A673 (cell line): ENCODE results near the gene KPNA1. TPM values are rescaled to one million over a fixed set of nuclear protein-coding genes. Genes with fewer than 3 reads are reported as not detected.

Experiments used
- BruUV-seq: library from RNA; stranded (reverse); fragments of 400-500 nt; replicated peaks from 2 replicates; lab custom pipeline; 2021; lab: Mats Ljungman, UMichigan
- CTCF ChIA-PET: fragments of 300-600 bp; sonication (Branson Sonifier 250); formaldehyde crosslinking; loops from one replicate; lab custom pipeline; 2022; ENCODE audit warnings: antibody characterized with exemption; lab: Charles Lee
- POLR2A ChIA-PET: fragments of 300-600 bp; sonication (Branson Sonifier 250); formaldehyde crosslinking; loops from one replicate; lab custom pipeline; 2022; ENCODE audit warnings: antibody characterized with exemption; ENCODE audit not compliant: low non-redundant PET; lab: Charles Lee
- DNase-seq: peaks from one replicate; pipeline ENCODE4 v3.0.0-alpha.2; 2015; ENCODE audit warnings: low spot score
- H3K27ac ChIP-seq: fragments of 200-600 bp; sonication (generic); 2 replicates; pipeline ENCODE4 v1.5.1; 2016; ENCODE audit warnings: mixed run types, low read depth, mild to moderate bottlenecking, mixed read lengths, antibody characterized with exemption, low read length; ENCODE audit not compliant: poor library complexity, severe bottlenecking
- H3K27me3 ChIP-seq: fragments of 200-600 bp; sonication (generic); replicated peaks from 2 replicates; pipeline ENCODE4 v1.6.1; 2017; ENCODE audit warnings: mixed run types, low read depth, mild to moderate bottlenecking, mixed read lengths, antibody characterized with exemption, low read length; ENCODE audit not compliant: insufficient read depth, poor library complexity
- H3K36me3 ChIP-seq: fragments of 200-600 bp; sonication (generic); 2 replicates; pipeline ENCODE4 v1.6.1; 2016; ENCODE audit warnings: mixed run types, mild to moderate bottlenecking, mixed read lengths, antibody characterized with exemption, low read length; ENCODE audit not compliant: insufficient read depth, poor library complexity, severe bottlenecking
- H3K4me1 ChIP-seq: fragments of 200-600 bp; sonication (generic); 2 replicates; pipeline ENCODE4 v1.6.1; 2017; ENCODE audit warnings: mixed run types, mild to moderate bottlenecking, mixed read lengths, antibody characterized with exemption, low read length; ENCODE audit not compliant: insufficient read depth, poor library complexity, severe bottlenecking
- H3K4me3 ChIP-seq: fragments of 200-600 bp; sonication (generic); 2 replicates; pipeline ENCODE4 v1.5.1; 2016; ENCODE audit warnings: low read depth, mixed run types, mild to moderate bottlenecking, mixed read lengths, low read length; ENCODE audit not compliant: poor library complexity, severe bottlenecking
- H3K9me3 ChIP-seq: fragments of 200-600 bp; sonication (generic); 2 replicates; pipeline ENCODE4 v1.6.1; 2016; ENCODE audit warnings: mixed run types, low read depth, mild to moderate bottlenecking, mixed read lengths, antibody characterized with exemption, low read length; ENCODE audit not compliant: poor library complexity, severe bottlenecking
- CTCF ChIP-seq: fragments of 300-800, 200-600 bp; sonication (generic); conservative IDR thresholded peaks from 2 replicates; pipeline ENCODE4 v1.5.1; 2017; ENCODE audit warnings: low read depth, mild to moderate bottlenecking, antibody characterized with exemption, low read length, moderate library complexity, mixed read lengths
- EZH2 ChIP-seq: fragments of 200-600 bp; sonication (generic); IDR thresholded peaks from 2 replicates; pipeline ENCODE4 v1.6.1; 2017; ENCODE audit warnings: borderline replicate concordance, low read depth, mild to moderate bottlenecking, mixed read lengths, antibody characterized with exemption, low read length; ENCODE audit not compliant: poor library complexity, severe bottlenecking
- intact Hi-C: fragments of 100-400 bp; cut with micrococcal nuclease; formaldehyde crosslinking; loops from one replicate; pipeline ENCODE4 v1.10.0; 2022; ENCODE audit not compliant: unreplicated experiment
- total RNA-seq: library from RNA; stranded (reverse); gene quantifications from 2 replicates; pipeline ENCODE4 v1.2.3, GENCODE V29; 2021

The KPNA1 gene
- total RNA-seq, 1 experiment from 2014 or later = 110 TPM

GRCh38 chr3:122546151-122546550 lies 31.4 kb upstream of the KPNA1 start:
- no TSS peak for BruUV-seq
- DNase-seq = no peak
- Histone ChIP-seq H3K4me1 (no peaks in the 10 kb centered on the region), H3K36me3 (no peaks in the 10 kb centered on the region), H3K4me3 (no peak overlapping the region), H3K27me3 (no peaks in the 10 kb centered on the region), H3K27ac (no peak overlapping the region), H3K9me3 (no peaks in the 10 kb centered on the region)
- intact Hi-C loops = no loop called here
- no peak for TF ChIP-seq CTCF
- no peak for TF ChIP-seq EZH2
- CTCF ChIA-PET = no interaction called here
- POLR2A ChIA-PET = no interaction called here

GRCh38 chr3:122538956-122539490 lies 24.3 kb upstream of the KPNA1 start:
- TF ChIP-seq CTCF (no peak), EZH2 (no peak)
- CTCF ChIA-PET = no interaction called here
- Histone ChIP-seq H3K9me3 (no peaks in the 10 kb centered on the region), H3K36me3 (no peaks in the 10 kb centered on the region), H3K27me3 (no peaks in the 10 kb centered on the region), H3K4me3 (no peak overlapping the region), H3K27ac (no peak overlapping the region), H3K4me1 (no peaks in the 10 kb centered on the region)
- intact Hi-C loops = no loop called here
- DNase-seq = no peak
- no TSS peak for BruUV-seq
- POLR2A ChIA-PET = no interaction called here

GRCh38 chr3:122536632-122537001 lies 21.9 kb upstream of the KPNA1 start:
- Histone ChIP-seq H3K36me3 (no peaks in the 10 kb centered on the region), H3K27ac (no peak overlapping the region), H3K4me1 (no peaks in the 10 kb centered on the region), H3K27me3 (no peaks in the 10 kb centered on the region), H3K4me3 (no peak overlapping the region), H3K9me3 (no peaks in the 10 kb centered on the region)
- BruUV-seq = no TSS peak
- intact Hi-C loops = no loop called here
- CTCF ChIA-PET = no interaction called here
- TF ChIP-seq EZH2 (no peak), CTCF (no peak)
- POLR2A ChIA-PET = no interaction called here
- DNase-seq = no peak
